AG04450 (cell line): ENCODE results near the gene GGNBP2. TPM values are rescaled to one million over a fixed set of nuclear protein-coding genes. Genes with fewer than 3 reads are reported as not detected.

Source experiments
- CTCF ChIA-PET: fragments of 300-600, 350-600 bp; formaldehyde crosslinking; extraction: SDS; loops from one replicate; lab custom pipeline; 2022; ENCODE audit warnings: antibody characterized with exemption, inconsistent platforms; lab: Charles Lee
- POLR2A ChIA-PET: fragments of 350-600 bp; formaldehyde crosslinking; extraction: SDS; loops from one replicate; lab custom pipeline; 2021; ENCODE audit warnings: antibody characterized with exemption, inconsistent platforms; lab: Yijun Ruan, JAX
- DNase-seq: peaks from one replicate; pipeline ENCODE4 v3.0.0-alpha.2; 2011; ENCODE audit warnings: low read depth, low spot score
- H3K27ac ChIP-seq: one replicate; pipeline ENCODE4 v1.5.1; 2012; ENCODE audit warnings: low read depth, low read length, control low read depth
- H3K27me3 ChIP-seq: one replicate; pipeline ENCODE4 v1.6.0; 2012; ENCODE audit warnings: low read length; ENCODE audit not compliant: control insufficient read depth, insufficient read depth
- H3K4me3 ChIP-seq: 2 replicates; pipeline ENCODE4 v1.5.1; 2011; ENCODE audit warnings: mild to moderate bottlenecking, low read depth, low read length, control low read depth
- H3K9me3 ChIP-seq: 2 replicates; pipeline ENCODE4 v1.5.1; 2012; ENCODE audit warnings: low read length; ENCODE audit not compliant: control insufficient read depth, insufficient read depth
- CTCF ChIP-seq: IDR thresholded peaks from 2 replicates; pipeline ENCODE4 v1.5.1; 2011; ENCODE audit warnings: low read depth, low read length, control low read depth, inconsistent platforms
- polyA plus RNA-seq: library from polyadenylated mRNA; depleted of rRNA; stranded (reverse); fragments of >200 nt; gene quantifications from 2 replicates; pipeline ENCODE4 v1.2.3, GENCODE V29; 2011

GGNBP2 gene
- polyA plus RNA-seq, 1 experiment, result 87.6 TPM

GRCh38 chr17:36614933-36615332 is 70.2 kb downstream of the GGNBP2 start:
- H3K27ac ChIP-seq, result no peak overlapping the region
- no peak overlapping the region for H3K4me3 ChIP-seq
- TF ChIP-seq CTCF, result no peak
- peaks cover 3% of the 10 kb centered on the region for H3K27me3 ChIP-seq
- ChIA-PET POLR2A (no interaction called here), CTCF (interaction anchor here (0.6 to 2.0 kb wide), 4 partner anchors 11 to 625 kb away, joined by 3 to 9 read pairs (median 7); no protein-coding TSS in a partner anchor)
- H3K9me3 ChIP-seq, result no peaks in the 10 kb centered on the region
- no peak for DNase-seq

GRCh38 chr17:36616061-36617029 is 71.6 kb downstream of the GGNBP2 start:
- TF ChIP-seq CTCF, result no peak
- H3K27me3 ChIP-seq, result peaks cover 6% of the 10 kb centered on the region
- H3K9me3 ChIP-seq, result no peaks in the 10 kb centered on the region
- no peak for DNase-seq
- CTCF ChIA-PET, result interaction anchor here (0.5 to 2.5 kb wide), 3 partner anchors 9 to 624 kb away, joined by 3 to 7 read pairs (median 4); no protein-coding TSS in a partner anchor
- POLR2A ChIA-PET, result interaction anchor here (0.6 kb wide), 1 partner anchor 514 kb away, joined by 9 read pairs; no protein-coding TSS in a partner anchor
- no peak overlapping the region for H3K27ac ChIP-seq
- no peak overlapping the region for H3K4me3 ChIP-seq

- TF ChIP-seq CTCF, result no peak
- no peak for DNase-seq
- Histone ChIP-seq H3K9me3 (no peaks in the 10 kb centered on the region), H3K27ac (no peak overlapping the region), H3K27me3 (peaks cover 8% of the 10 kb centered on the region), H3K4me3 (no peak overlapping the region)
- POLR2A ChIA-PET, result no interaction called here
- CTCF ChIA-PET, result interaction anchor here (2.5 kb wide), 1 partner anchor 8 kb away, joined by 7 read pairs; no protein-coding TSS in a partner anchor
Observed at GRCh38 chr17:36617773-36618172, 73.1 kb downstream of the GGNBP2 start.

- CTCF ChIA-PET, result no interaction called here
- TF ChIP-seq CTCF, result no peak
- Histone ChIP-seq H3K27ac (no peak overlapping the region), H3K27me3 (peaks cover 7% of the 10 kb centered on the region), H3K9me3 (no peaks in the 10 kb centered on the region), H3K4me3 (no peak overlapping the region)
- POLR2A ChIA-PET, result no interaction called here
- DNase-seq, result no peak
Observed at GRCh38 chr17:36623281-36623680, 78.6 kb downstream of the GGNBP2 start.

- no peak for TF ChIP-seq CTCF
- ChIA-PET CTCF (interaction anchor here (0.5 to 9.7 kb wide), 11 partner anchors 9 to 616 kb away, joined by 3 to 103 read pairs (median 4); no protein-coding TSS in a partner anchor), POLR2A (no interaction called here)
- H3K27me3 ChIP-seq, result peaks cover 7% of the 10 kb centered on the region
- H3K27ac ChIP-seq, result no peak overlapping the region
- H3K4me3 ChIP-seq, result no peak overlapping the region
- no peak for DNase-seq
- no peaks in the 10 kb centered on the region for H3K9me3 ChIP-seq
Observed at GRCh38 chr17:36625188-36625587, 80.5 kb downstream of the GGNBP2 start.
